ENCODE data around the gene HES2. TPM values are rescaled to one million over a fixed set of nuclear protein-coding genes. Genes with fewer than 3 reads are reported as not detected.
"Not testable (repeated sequence)": the region's sequence is repeated elsewhere in the genome, so short reads cannot be mapped to it uniquely, and the experiment has no call there.

The HES2 gene
- total and polyA plus RNA-seq, 12 donors: 0.22 to 0.25 TPM; not detected in 10

DNA sequence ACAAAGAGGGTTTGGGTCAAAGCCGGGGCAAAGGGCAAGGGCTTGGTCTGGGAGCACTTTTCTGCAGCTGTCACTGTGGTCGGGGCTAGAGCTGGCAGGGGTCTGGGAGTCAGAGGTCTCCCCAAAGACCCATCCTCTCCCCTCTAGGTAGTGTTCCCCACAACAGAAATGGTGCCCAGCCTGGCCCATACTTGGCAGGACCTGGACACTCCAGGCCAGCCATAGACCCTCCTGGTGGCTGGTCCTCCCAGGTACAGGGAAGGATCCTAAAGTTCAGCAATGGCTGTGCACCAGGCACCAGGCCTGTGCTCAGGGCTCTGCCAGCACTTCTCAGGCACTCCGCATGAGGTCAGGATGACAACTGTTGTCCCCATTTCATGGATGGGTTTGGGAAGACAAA is 15.8 kb upstream of the HES2 start:
- no peak overlapping the region for H3K4me3 ChIP-seq
- TF ChIP-seq, protein P1, sequence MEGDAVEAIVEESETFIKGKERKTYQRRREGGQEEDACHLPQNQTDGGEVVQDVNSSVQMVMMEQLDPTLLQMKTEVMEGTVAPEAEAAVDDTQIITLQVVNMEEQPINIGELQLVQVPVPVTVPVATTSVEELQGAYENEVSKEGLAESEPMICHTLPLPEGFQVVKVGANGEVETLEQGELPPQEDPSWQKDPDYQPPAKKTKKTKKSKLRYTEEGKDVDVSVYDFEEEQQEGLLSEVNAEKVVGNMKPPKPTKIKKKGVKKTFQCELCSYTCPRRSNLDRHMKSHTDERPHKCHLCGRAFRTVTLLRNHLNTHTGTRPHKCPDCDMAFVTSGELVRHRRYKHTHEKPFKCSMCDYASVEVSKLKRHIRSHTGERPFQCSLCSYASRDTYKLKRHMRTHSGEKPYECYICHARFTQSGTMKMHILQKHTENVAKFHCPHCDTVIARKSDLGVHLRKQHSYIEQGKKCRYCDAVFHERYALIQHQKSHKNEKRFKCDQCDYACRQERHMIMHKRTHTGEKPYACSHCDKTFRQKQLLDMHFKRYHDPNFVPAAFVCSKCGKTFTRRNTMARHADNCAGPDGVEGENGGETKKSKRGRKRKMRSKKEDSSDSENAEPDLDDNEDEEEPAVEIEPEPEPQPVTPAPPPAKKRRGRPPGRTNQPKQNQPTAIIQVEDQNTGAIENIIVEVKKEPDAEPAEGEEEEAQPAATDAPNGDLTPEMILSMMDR (IDR thresholded peaks at IDR 0.05): no peak
- H3K9me3 ChIP-seq: no peaks in the 10 kb centered on the region
- ATAC-seq: no peak
- intact Hi-C loops (cut with DNase I): loop anchor here in 3 of 10 donors (5.0 to 10.0 kb wide), 2 partner anchors 188 to 191 kb away; partner anchors contain the start of gene HES3 (in 2 of the 3)
- no peak overlapping the region for H3K27ac ChIP-seq
- 78 to 88% methylated on average over 3 of the region's 3 CpGs for WGBS, 2 donors
- DNase-seq: no peak
- H3K36me3 ChIP-seq: no peaks in the 10 kb centered on the region
- peaks cover 8 to 46% (median 40%) of the 10 kb centered on the region in 7 donors for H3K27me3 ChIP-seq
- H3K4me1 ChIP-seq: peaks cover 0 to 3% (median 0%) of the 10 kb centered on the region in 9 donors

DNA sequence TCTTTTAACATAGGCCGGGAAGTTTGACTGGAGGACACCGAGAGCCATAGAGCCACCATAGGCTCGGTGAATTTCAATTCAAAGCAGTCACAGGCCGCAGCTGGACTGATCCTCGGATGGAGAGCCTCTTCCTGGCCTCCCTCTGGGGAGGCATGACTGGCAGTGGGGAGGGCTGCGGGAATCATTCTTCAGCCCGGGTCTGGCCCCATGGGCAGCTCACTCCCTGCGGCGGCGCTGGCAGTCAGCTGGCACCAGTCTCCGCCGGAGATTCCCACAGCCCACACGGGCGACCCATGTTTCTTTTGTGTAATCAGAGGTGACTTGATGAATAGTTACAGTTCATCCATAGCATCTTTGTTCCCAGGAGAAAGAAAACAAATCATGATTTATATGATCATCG is 15.4 kb upstream of the HES2 start:
- H3K4me1 ChIP-seq: peaks cover 0 to 4% (median 0%) of the 10 kb centered on the region in 9 donors
- no peaks in the 10 kb centered on the region for H3K9me3 ChIP-seq
- no peak overlapping the region for H3K27ac ChIP-seq
- DNase-seq: no peak
- no peak overlapping the region for H3K4me3 ChIP-seq
- no peak for ATAC-seq
- H3K36me3 ChIP-seq: no peaks in the 10 kb centered on the region
- H3K27me3 ChIP-seq: peaks cover 4 to 46% (median 40%) of the 10 kb centered on the region in 7 donors
- 85 to 89% methylated on average over 15 of the region's 15 CpGs for WGBS, 2 donors
- TF ChIP-seq, protein P1 (IDR thresholded peaks at IDR 0.05): no peak
- intact Hi-C loops (cut with DNase I): loop anchor here in 3 of 10 donors (5.0 to 10.0 kb wide), 2 partner anchors 188 to 190 kb away; partner anchors contain the start of gene HES3 (in 2 of the 3)

DNA sequence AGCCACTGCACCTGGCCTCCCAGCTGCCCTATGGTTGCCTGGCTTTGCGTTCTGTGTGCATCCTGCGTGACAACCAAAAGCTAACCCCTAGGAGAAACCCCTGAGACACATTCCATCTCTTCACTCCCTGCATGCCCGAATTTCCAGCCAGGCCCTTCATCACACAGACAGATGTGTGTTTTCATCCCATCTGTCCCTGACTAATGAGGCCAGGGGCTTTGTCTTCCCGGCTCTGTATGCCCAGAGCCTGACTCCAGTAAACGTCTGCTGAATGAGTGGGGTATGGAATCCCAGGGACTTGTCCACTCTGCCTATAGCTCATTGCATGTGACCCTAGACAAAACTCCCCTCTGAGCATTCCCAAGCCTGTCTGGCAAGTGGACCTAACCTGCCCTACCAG is 14.5 kb upstream of the HES2 start:
- Histone ChIP-seq H3K27me3 (peaks cover 0 to 45% (median 39%) of the 10 kb centered on the region in 7 donors), H3K9me3 (no peaks in the 10 kb centered on the region), H3K27ac (no peak overlapping the region), H3K36me3 (no peaks in the 10 kb centered on the region), H3K4me3 (no peak overlapping the region), H3K4me1 (peaks cover 0 to 10% (median 0%) of the 10 kb centered on the region in 9 donors)
- ATAC-seq (no peak), DNase-seq (no peak)
- intact Hi-C loops (cut with DNase I): loop anchor here in 2 of 10 donors (10.0 kb wide), 1 partner anchor 189 kb away; the partner anchor contains the start of gene HES3 (in 2 of the 2)
- 65 to 76% methylated on average over 5 of the region's 5 CpGs for WGBS, 2 donors
- TF ChIP-seq, protein P1 (IDR thresholded peaks at IDR 0.05): no peak

DNA sequence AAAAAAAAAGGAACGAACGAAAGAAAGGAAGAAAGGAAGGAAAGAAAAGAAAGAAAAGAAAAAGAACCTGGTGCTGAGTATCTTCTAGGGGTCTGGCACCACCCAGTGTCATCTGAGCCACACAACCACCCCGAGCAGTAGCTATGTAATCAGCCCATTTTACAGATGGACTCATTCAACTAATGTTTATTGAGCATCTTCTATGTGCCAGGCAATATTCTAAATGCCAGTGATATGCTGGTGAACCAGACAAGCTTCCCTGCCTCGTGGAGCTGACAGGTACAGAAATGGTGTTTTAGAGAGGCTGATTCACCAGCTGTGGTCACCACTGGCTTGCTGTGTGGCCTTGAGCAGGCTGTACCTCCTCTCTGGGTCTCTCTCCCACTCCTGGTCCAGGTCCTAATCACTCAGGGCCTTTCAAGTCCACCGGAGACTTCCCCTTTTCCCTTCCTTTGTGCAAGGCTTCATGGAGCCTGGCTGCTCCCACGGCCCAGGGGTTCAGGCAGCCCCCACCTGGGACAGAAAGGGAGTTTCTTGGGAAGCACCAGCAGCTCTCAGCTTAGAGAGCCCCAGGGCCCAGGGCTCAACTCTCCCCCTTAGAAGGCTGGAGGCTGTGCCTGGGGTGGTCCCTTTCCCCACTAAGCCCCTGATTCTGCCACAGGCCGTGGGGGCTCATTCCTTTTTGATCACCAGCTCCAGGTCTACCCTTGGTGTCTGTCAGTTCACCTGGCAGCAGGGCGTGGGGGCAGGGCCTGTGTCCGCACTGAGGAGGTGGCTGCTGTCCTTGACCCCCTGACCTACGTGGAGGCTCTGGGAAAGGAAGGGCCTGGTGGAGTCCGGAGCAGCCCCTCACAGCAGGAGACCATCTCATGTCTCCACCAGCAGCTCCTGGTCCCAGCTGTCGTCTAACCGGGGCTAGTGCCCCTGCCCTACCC is 12.2 kb upstream of the HES2 start:
- intact Hi-C loops (cut with DNase I): loop anchor here in 2 of 10 donors (10.0 kb wide), 1 partner anchor 187 kb away; the partner anchor contains the start of gene HES3 (in 2 of the 2)
- not testable (repeated sequence) for H3K9me3 ChIP-seq, H3K4me1 ChIP-seq, H3K4me3 ChIP-seq, ATAC-seq, H3K27ac ChIP-seq, H3K36me3 ChIP-seq, DNase-seq
- 76 to 79% methylated on average over 13 of the region's 13 CpGs for WGBS, 2 donors
- H3K27me3 ChIP-seq: peaks cover 7 to 48% (median 36%) of the 10 kb centered on the region in 7 donors

DNA sequence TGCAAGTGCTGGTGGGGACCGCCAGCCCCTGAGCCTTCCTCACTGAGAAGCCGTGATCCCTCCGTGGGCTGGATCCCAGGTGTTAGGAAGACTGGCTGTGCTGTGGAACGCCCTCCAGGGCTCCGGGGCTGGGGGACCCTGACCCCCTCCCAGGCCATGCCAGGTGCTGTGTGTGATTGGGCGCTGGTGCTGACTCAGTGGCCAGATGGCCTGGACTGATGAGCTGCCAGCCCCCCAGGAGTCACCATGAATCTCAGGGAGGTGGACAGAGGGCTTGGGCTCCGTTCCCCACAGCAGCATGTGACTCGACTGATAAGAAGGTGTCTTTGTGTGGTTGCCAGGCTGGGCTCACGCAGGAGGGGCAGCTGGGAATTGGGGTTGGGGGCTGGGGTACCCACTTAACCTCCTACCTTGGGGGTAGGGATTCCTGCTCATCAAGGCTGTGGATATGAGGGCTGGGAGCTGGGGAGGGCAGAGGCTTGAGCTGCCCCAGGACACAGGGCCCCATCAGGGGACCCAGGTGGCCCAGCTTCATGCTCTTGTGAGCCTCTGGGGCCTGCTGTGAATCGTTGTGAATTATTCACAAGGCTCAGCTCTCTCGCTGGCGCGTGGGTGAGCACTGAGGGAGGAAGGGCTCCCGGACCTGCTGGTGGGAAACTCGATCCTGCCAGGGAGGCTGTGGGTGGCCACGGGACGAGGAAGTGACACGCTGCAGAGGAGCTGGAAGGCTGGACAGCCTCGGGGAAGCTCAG is 10.1 kb upstream of the HES2 start:
- Histone ChIP-seq H3K27me3 (peaks cover 26 to 64% (median 57%) of the 10 kb centered on the region in 7 donors), H3K4me1 (peaks cover 0 to 12% (median 6%) of the 10 kb centered on the region in 9 donors)
- peak in 4 of 8 donors; percentile 13 to 22 (median 17) for ATAC-seq
- 31 to 32% methylated on average over 19 of the region's 19 CpGs for WGBS, 2 donors
- not testable (repeated sequence) for H3K36me3 ChIP-seq, DNase-seq, H3K27ac ChIP-seq, H3K9me3 ChIP-seq, H3K4me3 ChIP-seq
- intact Hi-C loops (cut with DNase I): loop anchor here in 2 of 10 donors (10.0 kb wide), 1 partner anchor 185 kb away; the partner anchor contains the start of gene HES3 (in 2 of the 2)

DNA sequence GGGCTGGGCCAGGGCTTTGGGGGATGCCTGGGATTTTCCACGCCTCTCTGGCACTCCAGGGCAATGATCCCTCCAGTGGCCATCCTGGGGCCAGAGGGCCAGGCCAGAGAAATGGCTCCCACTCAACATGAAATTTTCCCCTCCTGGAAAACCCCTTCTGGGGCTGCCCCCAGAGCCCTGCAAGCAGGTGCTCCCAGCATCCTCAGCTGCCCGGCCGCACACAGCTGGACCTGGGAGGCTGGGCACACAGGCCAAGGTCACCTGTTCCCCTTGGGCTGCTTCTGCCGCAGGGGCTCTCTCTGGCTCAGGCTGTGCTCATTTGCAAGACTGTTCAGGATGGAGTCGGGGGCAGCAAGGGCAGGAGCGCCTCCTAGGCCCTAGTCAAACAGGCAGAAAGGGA is 8.7 kb upstream of the HES2 start:
- intact Hi-C loops (cut with DNase I); H3K27ac ChIP-seq; H3K36me3 ChIP-seq; H3K4me3 ChIP-seq; ATAC-seq; H3K9me3 ChIP-seq; DNase-seq: not testable (repeated sequence)
- WGBS, 2 donors: 79 to 86% methylated on average over 6 of the region's 6 CpGs
- peaks cover 8 to 22% (median 16%) of the 10 kb centered on the region in 9 donors for H3K4me1 ChIP-seq
- H3K27me3 ChIP-seq: peaks cover 40 to 78% (median 70%) of the 10 kb centered on the region in 7 donors
